HUES6 (cell line): ENCODE measurements around the gene OOSP3.

Experiments
- H3K27ac ChIP-seq: 2 replicates; pipeline ENCODE4 v1.7.0; 2013; ENCODE audit warnings: low read depth, mild to moderate bottlenecking, low read length, inconsistent platforms
- H3K27me3 ChIP-seq: 2 replicates; pipeline ENCODE4 v1.6.1; 2013; ENCODE audit warnings: low read length; ENCODE audit not compliant: control insufficient read depth, insufficient read depth
- H3K36me3 ChIP-seq: 2 replicates; pipeline ENCODE4 v1.6.1; 2013; ENCODE audit warnings: low read length; ENCODE audit not compliant: control insufficient read depth, insufficient read depth
- H3K4me1 ChIP-seq: 2 replicates; pipeline ENCODE4 v1.6.1; 2013; ENCODE audit warnings: low read length; ENCODE audit not compliant: control insufficient read depth, insufficient read depth
- H3K4me3 ChIP-seq: 2 replicates; pipeline ENCODE4 v1.5.1; 2013; ENCODE audit warnings: low read depth, low read length
- H3K9ac ChIP-seq: one replicate; pipeline ENCODE4 v1.6.1; 2013; ENCODE audit warnings: mild to moderate bottlenecking, low read length
- H3K9me3 ChIP-seq: 2 replicates; pipeline ENCODE4 v1.6.1; 2013; ENCODE audit warnings: low read depth, low read length; ENCODE audit not compliant: control insufficient read depth, insufficient read depth

OOSP3 gene

GRCh38 chr11:59943997-59944714 is 65.6 kb downstream of the OOSP3 start:
- Histone ChIP-seq H3K9me3 (peaks cover 15% of the 10 kb centered on the region; the same call in 1 of the 2 replicates), H3K4me3 (no peak overlapping the region), H3K27me3 (no peaks in the 10 kb centered on the region), H3K27ac (no peak overlapping the region), H3K9ac (no peak overlapping the region), H3K36me3 (no peaks in the 10 kb centered on the region), H3K4me1 (no peaks in the 10 kb centered on the region)

DNA sequence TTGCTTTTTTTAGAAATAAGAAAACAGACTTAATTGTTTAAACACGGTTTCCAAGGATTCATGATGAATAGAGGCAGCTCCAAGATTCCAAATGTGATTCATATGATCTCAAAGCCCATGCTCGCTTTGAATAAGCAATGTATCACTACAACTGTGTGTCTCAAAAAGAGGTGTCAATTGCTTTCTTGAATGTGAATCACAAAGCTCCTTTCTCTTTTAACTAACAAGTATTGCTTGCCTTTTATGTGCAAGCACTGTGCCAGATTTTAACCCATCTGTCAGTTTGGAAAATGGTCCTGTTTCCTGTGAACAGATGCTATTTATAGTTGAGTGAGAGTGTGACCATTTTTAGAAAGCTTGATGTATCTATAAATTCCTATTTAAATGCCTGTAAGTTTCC is 66.1 kb downstream of the OOSP3 start:
- Histone ChIP-seq H3K9me3 (peaks cover 15% of the 10 kb centered on the region; the same call in 1 of the 2 replicates), H3K4me1 (no peaks in the 10 kb centered on the region), H3K9ac (no peak overlapping the region), H3K27ac (no peak overlapping the region), H3K27me3 (no peaks in the 10 kb centered on the region), H3K36me3 (no peaks in the 10 kb centered on the region), H3K4me3 (no peak overlapping the region)
